IgD-negative memory B cell (primary cell): ENCODE measurements around the gene LRCH4. TPM values are rescaled to one million over a fixed set of nuclear protein-coding genes. Genes with fewer than 3 reads are reported as not detected.

Source experiments
- H3K27ac Mint-ChIP-seq, 3 donors: one replicate each; pipeline ENCODE4 v1.8.0; 2020 to 2022; ENCODE audit warnings: mild to moderate bottlenecking in 3 of 3, mixed read lengths in 3 of 3, moderate library complexity in 1 of 3
- H3K27me3 Mint-ChIP-seq: one replicate; pipeline ENCODE4 v1.8.0; 2021; ENCODE audit warnings: mixed read lengths
- H3K36me3 Mint-ChIP-seq: one replicate; pipeline ENCODE4 v1.8.0; 2020; ENCODE audit warnings: mild to moderate bottlenecking, mixed read lengths
- H3K4me1 Mint-ChIP-seq, 3 donors: one replicate each; pipeline ENCODE4 v1.8.0; 2020 to 2022; ENCODE audit warnings: mixed read lengths in 3 of 3, mild to moderate bottlenecking in 1 of 3
- H3K4me3 Mint-ChIP-seq, 4 donors: one replicate each; pipeline ENCODE4 v1.8.0; 2020 to 2022; ENCODE audit warnings: mild to moderate bottlenecking in 4 of 4, mixed read lengths in 4 of 4, moderate library complexity in 3 of 4
- H3K9me3 Mint-ChIP-seq, 3 donors: one replicate each; pipeline ENCODE4 v1.8.0; 2020 to 2021; ENCODE audit warnings: mixed read lengths in 3 of 3, mild to moderate bottlenecking in 1 of 3
- polyA plus RNA-seq: library from polyadenylated mRNA; unstranded; fragments of 300-500 nt; fragmentation: Illumina TruSeq; gene quantifications from one replicate; pipeline ENCODE4 v1.2.3, GENCODE V29; 2021

LRCH4 gene
- 160 TPM for polyA plus RNA-seq

- Mint-ChIP-seq H3K27ac (peak within 1 kb of the TSS; percentile 89 to 98 (median 98)), H3K4me3 (peak within 1 kb of the TSS; percentile 86 to 98 (median 96)), H3K36me3 (no peaks in the 10 kb centered on the region), H3K9me3 (no peaks in the 10 kb centered on the region), H3K27me3 (peaks cover 4% of the 10 kb centered on the region), H3K4me1 (peaks cover 16 to 20% (median 20%) of the 10 kb centered on the region in 3 donors)
Measured at GRCh38 chr7:100585511-100586265, at the start of gene LRCH4. LRCH4 (minus strand) TSS chr7:100586129; CDS start chr7:100586100, 29 bp downstream.

- no peaks in the 10 kb centered on the region for H3K9me3 Mint-ChIP-seq
- H3K36me3 Mint-ChIP-seq = no peaks in the 10 kb centered on the region
- H3K27ac Mint-ChIP-seq = peak overlapping the region; percentile 60 to 86 (median 69)
- peak overlapping the region; percentile 89 to 92 (median 91) for H3K4me3 Mint-ChIP-seq
- H3K27me3 Mint-ChIP-seq = peaks cover 1% of the 10 kb centered on the region
- peaks cover 0 to 9% (median 8%) of the 10 kb centered on the region in 3 donors for H3K4me1 Mint-ChIP-seq
Measured at GRCh38 chr7:100632951-100633717, 47.2 kb upstream of the LRCH4 start.

- H3K36me3 Mint-ChIP-seq = no peaks in the 10 kb centered on the region
- H3K27me3 Mint-ChIP-seq = peaks cover 1% of the 10 kb centered on the region
- no peaks in the 10 kb centered on the region for H3K9me3 Mint-ChIP-seq
- no peak overlapping the region for H3K27ac Mint-ChIP-seq
- H3K4me1 Mint-ChIP-seq = peaks cover 3 to 10% (median 9%) of the 10 kb centered on the region in 3 donors
- peak overlapping the region in 2 of 4 donors; percentile 20 to 74 for H3K4me3 Mint-ChIP-seq
Measured at GRCh38 chr7:100630066-100630465, 44.1 kb upstream of the LRCH4 start.

GRCh38 chr7:100629117-100629716, 43.3 kb upstream of the LRCH4 start:
- H3K27ac Mint-ChIP-seq = peak overlapping the region in 1 of 3 donors; percentile 60
- peak overlapping the region in 1 of 4 donors; percentile 43 for H3K4me3 Mint-ChIP-seq

GRCh38 chr7:100627238-100627549, 41.3 kb upstream of the LRCH4 start:
- no peak overlapping the region for H3K27ac Mint-ChIP-seq

More at GRCh38 chr7:100629117-100629716, 43.3 kb upstream of the LRCH4 start:
- no peaks in the 10 kb centered on the region for H3K9me3 Mint-ChIP-seq
- H3K4me1 Mint-ChIP-seq = peaks cover 3 to 10% (median 9%) of the 10 kb centered on the region in 3 donors
- peaks cover 1% of the 10 kb centered on the region for H3K27me3 Mint-ChIP-seq
- H3K36me3 Mint-ChIP-seq = no peaks in the 10 kb centered on the region

GRCh38 chr7:100626530-100627237, 40.8 kb upstream of the LRCH4 start:
- H3K27me3 Mint-ChIP-seq = no peaks in the 10 kb centered on the region
- peaks cover 3 to 6% (median 4%) of the 10 kb centered on the region in 3 donors for H3K4me1 Mint-ChIP-seq
- H3K9me3 Mint-ChIP-seq = no peaks in the 10 kb centered on the region
- H3K36me3 Mint-ChIP-seq = peaks cover 2% of the 10 kb centered on the region
- H3K4me3 Mint-ChIP-seq = peak overlapping the region; percentile 58 to 79 (median 68)
- no peak overlapping the region for H3K27ac Mint-ChIP-seq

More at GRCh38 chr7:100627238-100627549, 41.3 kb upstream of the LRCH4 start:
- Mint-ChIP-seq H3K36me3 (peaks cover 1% of the 10 kb centered on the region), H3K9me3 (no peaks in the 10 kb centered on the region), H3K4me3 (no peak overlapping the region), H3K4me1 (peaks cover 3 to 6% (median 4%) of the 10 kb centered on the region in 3 donors), H3K27me3 (no peaks in the 10 kb centered on the region)

GRCh38 chr7:100626055-100626454, 40.1 kb upstream of the LRCH4 start:
- H3K4me3 Mint-ChIP-seq = peak overlapping the region in 3 of 4 donors; percentile 67 to 90 (median 69)
- H3K27ac Mint-ChIP-seq = no peak overlapping the region
- H3K36me3 Mint-ChIP-seq = peaks cover 7% of the 10 kb centered on the region
- no peaks in the 10 kb centered on the region for H3K9me3 Mint-ChIP-seq
- no peaks in the 10 kb centered on the region for H3K27me3 Mint-ChIP-seq
- H3K4me1 Mint-ChIP-seq = peaks cover 3 to 6% (median 4%) of the 10 kb centered on the region in 3 donors

GRCh38 chr7:100623951-100624824, 38.3 kb upstream of the LRCH4 start:
- no peak overlapping the region for H3K27ac Mint-ChIP-seq
- H3K27me3 Mint-ChIP-seq = no peaks in the 10 kb centered on the region
- peaks cover 7% of the 10 kb centered on the region for H3K36me3 Mint-ChIP-seq
- no peaks in the 10 kb centered on the region for H3K9me3 Mint-ChIP-seq
- H3K4me1 Mint-ChIP-seq = peaks cover 0 to 3% (median 2%) of the 10 kb centered on the region in 3 donors
- peak overlapping the region in 2 of 4 donors; percentile 18 to 29 for H3K4me3 Mint-ChIP-seq

GRCh38 chr7:100621554-100621953, 35.6 kb upstream of the LRCH4 start:
- Mint-ChIP-seq H3K9me3 (no peaks in the 10 kb centered on the region), H3K27me3 (no peaks in the 10 kb centered on the region), H3K4me3 (no peak overlapping the region), H3K36me3 (peaks cover 9% of the 10 kb centered on the region), H3K27ac (peak overlapping the region in 1 of 3 donors; percentile 47), H3K4me1 (peaks cover 0 to 3% (median 2%) of the 10 kb centered on the region in 3 donors)

- peaks cover 0 to under 1% (median 0%) of the 10 kb centered on the region in 3 donors for H3K4me1 Mint-ChIP-seq
- no peak overlapping the region for H3K4me3 Mint-ChIP-seq
- no peaks in the 10 kb centered on the region for H3K27me3 Mint-ChIP-seq
- no peaks in the 10 kb centered on the region for H3K9me3 Mint-ChIP-seq
- H3K36me3 Mint-ChIP-seq = peaks cover 11% of the 10 kb centered on the region
- H3K27ac Mint-ChIP-seq = no peak overlapping the region
Measured at GRCh38 chr7:100620804-100621203, 34.9 kb upstream of the LRCH4 start.

GRCh38 chr7:100620239-100620638, 34.3 kb upstream of the LRCH4 start:
- Mint-ChIP-seq H3K9me3 (no peaks in the 10 kb centered on the region), H3K27ac (no peak overlapping the region), H3K4me1 (no peaks in the 10 kb centered on the region), H3K27me3 (no peaks in the 10 kb centered on the region), H3K4me3 (no peak overlapping the region), H3K36me3 (peaks cover 11% of the 10 kb centered on the region)

- Mint-ChIP-seq H3K4me1 (peaks cover 4 to 13% (median 10%) of the 10 kb centered on the region in 3 donors), H3K9me3 (no peaks in the 10 kb centered on the region), H3K36me3 (peaks cover 5% of the 10 kb centered on the region), H3K27ac (no peak overlapping the region), H3K4me3 (peak overlapping the region in 2 of 4 donors; percentile 51 to 73), H3K27me3 (no peaks in the 10 kb centered on the region)
Measured at GRCh38 chr7:100614308-100614861, 28.5 kb upstream of the LRCH4 start.

- H3K27ac Mint-ChIP-seq = no peak overlapping the region
- H3K4me3 Mint-ChIP-seq = peak overlapping the region; percentile 73 to 90 (median 82)
- peaks cover 5% of the 10 kb centered on the region for H3K36me3 Mint-ChIP-seq
- no peaks in the 10 kb centered on the region for H3K27me3 Mint-ChIP-seq
- peaks cover 4 to 13% (median 10%) of the 10 kb centered on the region in 3 donors for H3K4me1 Mint-ChIP-seq
- H3K9me3 Mint-ChIP-seq = no peaks in the 10 kb centered on the region
Measured at GRCh38 chr7:100613412-100614175, 27.7 kb upstream of the LRCH4 start.
